T-helper 9 cell (primary cell): ENCODE results near the gene MVK.

Experiments used
- DNase-seq: peaks from one replicate; pipeline ENCODE4 v3.0.0-alpha.2; 2020

MVK gene

GRCh38 chr12:109611223-109611622 is 37.6 kb downstream of the MVK start:
- DNase-seq: no peak

GRCh38 chr12:109612003-109612402 is 38.4 kb downstream of the MVK start:
- no peak for DNase-seq

- no peak for DNase-seq
These were observed 39.4 kb downstream of the MVK start for GRCh38 chr12:109612975-109613502.

- DNase-seq: no peak
These were observed 40.3 kb downstream of the MVK start for GRCh38 chr12:109613649-109614455.

- no peak for DNase-seq
These were observed 42.1 kb downstream of the MVK start for GRCh38 chr12:109615556-109616229.

- DNase-seq: no peak
These were observed 43.9 kb downstream of the MVK start for GRCh38 chr12:109617491-109617890.

GRCh38 chr12:109618082-109618481 is 44.5 kb downstream of the MVK start:
- no peak for DNase-seq

- DNase-seq: no peak
These were observed 45.5 kb downstream of the MVK start for GRCh38 chr12:109619002-109619604.

- DNase-seq: no peak
These were observed 47.7 kb downstream of the MVK start for GRCh38 chr12:109621211-109621694.

GRCh38 chr12:109621901-109622364 is 48.3 kb downstream of the MVK start:
- no peak for DNase-seq

GRCh38 chr12:109624467-109624866 is 50.9 kb downstream of the MVK start:
- DNase-seq: no peak

GRCh38 chr12:109625131-109625559 is 51.6 kb downstream of the MVK start:
- DNase-seq: no peak

- no peak for DNase-seq
These were observed 52.3 kb downstream of the MVK start for GRCh38 chr12:109625749-109626377.

- no peak for DNase-seq
These were observed 53.0 kb downstream of the MVK start for GRCh38 chr12:109626378-109627115.

GRCh38 chr12:109627633-109628032 is 54.0 kb downstream of the MVK start:
- no peak for DNase-seq

- no peak for DNase-seq
These were observed 56.5 kb downstream of the MVK start for GRCh38 chr12:109630107-109630506.

- DNase-seq: no peak
These were observed 57.2 kb downstream of the MVK start for GRCh38 chr12:109630815-109631214.

GRCh38 chr12:109631302-109631701 is 57.7 kb downstream of the MVK start:
- no peak for DNase-seq

- DNase-seq: no peak
These were observed 58.2 kb downstream of the MVK start for GRCh38 chr12:109631751-109632150.

GRCh38 chr12:109632342-109632741 is 58.7 kb downstream of the MVK start:
- no peak for DNase-seq

GRCh38 chr12:109635717-109636116 is 62.1 kb downstream of the MVK start:
- DNase-seq: no peak

- DNase-seq: no peak
These were observed 63.8 kb downstream of the MVK start for GRCh38 chr12:109637348-109637747.
